Caco-2 (cell line): Measurements from ENCODE around the gene REEP3. TPM values are rescaled to one million over a fixed set of nuclear protein-coding genes. Genes with fewer than 3 reads are reported as not detected.

Experiments used
- BruUV-seq: library from RNA; stranded (reverse); fragments of 400-500 nt; replicated peaks from 2 replicates; lab custom pipeline; 2021; lab: Mats Ljungman, UMichigan
- CTCF ChIA-PET: fragments of 300-600 bp; sonication (Branson Sonifier 250); formaldehyde crosslinking; loops from one replicate; lab custom pipeline; 2022; ENCODE audit warnings: antibody characterized with exemption; lab: Charles Lee
- POLR2A ChIA-PET: fragments of 300-600 bp; sonication (Branson Sonifier 250); formaldehyde crosslinking; loops from one replicate; lab custom pipeline; 2022; ENCODE audit warnings: antibody characterized with exemption; lab: Charles Lee
- DNase-seq, 2 experiments: peaks; one replicate each; pipeline versions ENCODE4 v3.0.0 to v3.0.0-alpha.2; 2020 to 2022
- H3K27me3 ChIP-seq: replicated peaks from 2 replicates; pipeline ENCODE4 v1.6.0; 2011; ENCODE audit warnings: low read length; ENCODE audit not compliant: control insufficient read depth, insufficient read depth
- H3K36me3 ChIP-seq: 2 replicates; pipeline ENCODE4 v1.5.1; 2011; ENCODE audit warnings: low read length; ENCODE audit not compliant: control insufficient read depth, insufficient read depth
- H3K4me1 ChIP-seq: fragments of 250-450 bp; sonication (Bioruptor Pico); 2 replicates; pipeline ENCODE4 v1.5.1; 2020; ENCODE audit warnings: mild to moderate bottlenecking
- H3K4me3 ChIP-seq: 2 replicates; pipeline ENCODE4 v1.5.1; 2011; ENCODE audit warnings: low read depth, mild to moderate bottlenecking, control low read depth, low read length
- H3K9me3 ChIP-seq: fragments of 250-450 bp; sonication (Bioruptor Pico); 2 replicates; pipeline ENCODE4 v1.5.1; 2020; ENCODE audit warnings: mild to moderate bottlenecking, moderate library complexity
- H3K27ac Mint-ChIP-seq: one replicate; pipeline ENCODE4 v1.8.0; 2022; ENCODE audit warnings: mixed read lengths; ENCODE audit not compliant: unreplicated experiment
- H3K27me3 Mint-ChIP-seq: one replicate; pipeline ENCODE4 v1.8.0; 2022; ENCODE audit warnings: mixed read lengths; ENCODE audit not compliant: insufficient read depth, unreplicated experiment
- H3K36me3 Mint-ChIP-seq: one replicate; pipeline ENCODE4 v1.8.0; 2022; ENCODE audit warnings: mild to moderate bottlenecking, mixed read lengths; ENCODE audit not compliant: insufficient read depth, unreplicated experiment
- H3K4me1 Mint-ChIP-seq: one replicate; pipeline ENCODE4 v1.8.0; 2022; ENCODE audit warnings: low read depth, mixed read lengths; ENCODE audit not compliant: unreplicated experiment
- H3K4me3 Mint-ChIP-seq: one replicate; pipeline ENCODE4 v1.8.0; 2022; ENCODE audit warnings: mild to moderate bottlenecking, moderate library complexity, mixed read lengths; ENCODE audit not compliant: unreplicated experiment
- H3K9me3 Mint-ChIP-seq: one replicate; pipeline ENCODE4 v1.8.0; 2022; ENCODE audit warnings: mixed read lengths; ENCODE audit not compliant: unreplicated experiment
- CTCF ChIP-seq, 2 experiments: fragments of 200-600 bp in 1 of 2; IDR thresholded peaks; 1 replicate in 1 of 2; 2 replicates in 1 of 2; pipeline versions ENCODE4 v1.5.1 to v1.8.0; 2011 to 2022; ENCODE audit warnings: antibody characterized with exemption in 1 of 2, control low read depth in 1 of 2, inconsistent platforms in 1 of 2, low read depth in 1 of 2, low read length in 1 of 2, mild to moderate bottlenecking in 1 of 2, moderate library complexity in 1 of 2; ENCODE audit not compliant: insufficient read depth in 1 of 2, severe bottlenecking in 1 of 2, unreplicated experiment in 1 of 2
- intact Hi-C: fragments of 100-400 bp; cut with micrococcal nuclease; formaldehyde crosslinking; loops from one replicate; pipeline ENCODE4 v1.10.0; 2022; ENCODE audit not compliant: unreplicated experiment
- total RNA-seq: library from RNA; stranded (reverse); gene quantifications from 2 replicates; pipeline ENCODE4 v1.2.3, GENCODE V29; 2022

REEP3 gene
- total RNA-seq, 1 experiment from 2014 or later = 66.4 TPM

GRCh38 chr10:63539377-63539776 lies 18.2 kb downstream of the REEP3 start:
- BruUV-seq = no TSS peak
- Mint-ChIP-seq H3K4me3 (no peak overlapping the region), H3K27me3 (no peaks in the 10 kb centered on the region), H3K4me1 (peaks cover 19% of the 10 kb centered on the region), H3K36me3 (no peaks in the 10 kb centered on the region), H3K27ac (no peak overlapping the region), H3K9me3 (no peaks in the 10 kb centered on the region)
- DNase-seq = no peak
- intact Hi-C loops = no loop called here
- H3K4me1 ChIP-seq = peaks cover 9% of the 10 kb centered on the region
- H3K36me3 ChIP-seq = no peaks in the 10 kb centered on the region
- ChIA-PET POLR2A (interaction anchor here (0.9 kb wide), 1 partner anchor 18 kb away, joined by 3 read pairs; no protein-coding TSS in a partner anchor), CTCF (interaction anchor here (0.6 to 1.4 kb wide), 2 partner anchors 79 to 181 kb away, joined by 3 read pairs; no protein-coding TSS in a partner anchor)
- no peaks in the 10 kb centered on the region for H3K9me3 ChIP-seq
- H3K4me3 ChIP-seq = no peak overlapping the region
- H3K27me3 ChIP-seq = no peaks in the 10 kb centered on the region
- TF ChIP-seq CTCF (IDR thresholded peaks at IDR 0.05; ENCODE audit: insufficient read depth in 1 of 2, low read depth in 1 of 2, low read length in 1 of 2, severe bottlenecking in 1 of 2, unreplicated experiment in 1 of 2) = no peak

GRCh38 chr10:63539994-63540393 lies 18.8 kb downstream of the REEP3 start:
- Mint-ChIP-seq H3K4me3 (no peak overlapping the region), H3K36me3 (no peaks in the 10 kb centered on the region), H3K9me3 (no peaks in the 10 kb centered on the region), H3K4me1 (peaks cover 21% of the 10 kb centered on the region), H3K27me3 (no peaks in the 10 kb centered on the region), H3K27ac (no peak overlapping the region)
- ChIA-PET CTCF (interaction anchor here (0.6 to 1.4 kb wide), 2 partner anchors 78 to 180 kb away, joined by 3 read pairs; no protein-coding TSS in a partner anchor), POLR2A (interaction anchor here (0.9 kb wide), 1 partner anchor 18 kb away, joined by 3 read pairs; no protein-coding TSS in a partner anchor)
- no peak for DNase-seq
- BruUV-seq = no TSS peak
- intact Hi-C loops = no loop called here
- TF ChIP-seq CTCF (IDR thresholded peaks at IDR 0.05; ENCODE audit: insufficient read depth in 1 of 2, low read depth in 1 of 2, low read length in 1 of 2, severe bottlenecking in 1 of 2, unreplicated experiment in 1 of 2) = no peak
- H3K36me3 ChIP-seq = no peaks in the 10 kb centered on the region
- H3K9me3 ChIP-seq = no peaks in the 10 kb centered on the region
- H3K4me3 ChIP-seq = no peak overlapping the region
- H3K4me1 ChIP-seq = peaks cover 12% of the 10 kb centered on the region
- no peaks in the 10 kb centered on the region for H3K27me3 ChIP-seq

- Histone ChIP-seq H3K4me1 (peaks cover 12% of the 10 kb centered on the region), H3K36me3 (no peaks in the 10 kb centered on the region), H3K27me3 (no peaks in the 10 kb centered on the region), H3K4me3 (no peak overlapping the region), H3K9me3 (no peaks in the 10 kb centered on the region)
- BruUV-seq = no TSS peak
- Mint-ChIP-seq H3K27me3 (no peaks in the 10 kb centered on the region), H3K9me3 (no peaks in the 10 kb centered on the region), H3K27ac (no peak overlapping the region), H3K4me1 (peaks cover 16% of the 10 kb centered on the region), H3K36me3 (no peaks in the 10 kb centered on the region), H3K4me3 (no peak overlapping the region)
- ChIA-PET POLR2A (no interaction called here), CTCF (interaction anchor here (1.3 kb wide), 1 partner anchor 86 kb away, joined by 4 read pairs; no protein-coding TSS in a partner anchor)
- TF ChIP-seq CTCF (IDR thresholded peaks at IDR 0.05; ENCODE audit: insufficient read depth in 1 of 2, low read depth in 1 of 2, low read length in 1 of 2, severe bottlenecking in 1 of 2, unreplicated experiment in 1 of 2) = no peak
- intact Hi-C loops = no loop called here
- DNase-seq = no peak
These were observed 21.8 kb downstream of the REEP3 start for GRCh38 chr10:63542835-63543575.
